Dermis microvascular lymphatic vessel endothelial cell (primary cell): ENCODE measurements around the gene EFS. TPM values are rescaled to one million over a fixed set of nuclear protein-coding genes. Genes with fewer than 3 reads are reported as not detected.

ENCODE experiments used
- DNase-seq, 2 donors: peaks; one replicate each; pipeline versions ENCODE4 v3.0.0 to v3.0.0-alpha.2; 2010; ENCODE audit warnings: low read depth in 2 of 2
- total RNA-seq: library from RNA; depleted of rRNA; stranded (reverse); fragments of >200 nt; gene quantifications from 2 replicates; pipeline ENCODE4 v1.2.1, GENCODE V29; 2014

Gene EFS
- total RNA-seq, 1 donor from 2014 or later: not detected

- peak; percentile 78 to 93 for DNase-seq
Observed at GRCh38 chr14:23306412-23307145, 58.4 kb downstream of the EFS start, which contains the start of gene BCL2L2. Gene BCL2L2 (plus strand): TSS chr14:23306833. CDS start chr14:23307768, 935 bp downstream.

Other genes starting within 250 kb of the EFS start
- not detected in 2 replicates for gene CEBPE, start 245.9 kb downstream of the EFS start, total RNA-seq
- gene SLC7A8, start 181.5 kb downstream of the EFS start, total RNA-seq: 0.13 and 1.0 TPM in 2 replicates
- not detected in 2 replicates for gene RNF212B, start 127.2 kb downstream of the EFS start, total RNA-seq
- gene HOMEZ, start 79.0 kb downstream of the EFS start, total RNA-seq: 3.1 and 4.6 TPM in 2 replicates
- gene PPP1R3E, start 62.3 kb downstream of the EFS start, total RNA-seq: 1.7 and 2.9 TPM in 2 replicates
- gene BCL2L2, start 58.3 kb downstream of the EFS start, total RNA-seq: 10.9 and 16.3 TPM in 2 replicates
- 67.0 and 90.6 TPM in 2 replicates for gene PABPN1, start 43.7 kb downstream of the EFS start, total RNA-seq
- 0.13 and 0.38 TPM in 2 replicates for gene SLC22A17, start 12.3 kb downstream of the EFS start, total RNA-seq
- under 0.01 TPM in 1 of 2 replicates, not detected in the other for gene IL25, start 7.6 kb upstream of the EFS start, total RNA-seq
- gene CMTM5, start 11.9 kb upstream of the EFS start, total RNA-seq: not detected in 2 replicates
- not detected in 2 replicates for gene MYH6, start 43.1 kb upstream of the EFS start, total RNA-seq
- not detected in 2 replicates for gene MYH7, start 70.5 kb upstream of the EFS start, total RNA-seq
- 35.8 and 36.7 TPM in 2 replicates for gene NGDN, start 104.5 kb upstream of the EFS start, total RNA-seq
- 0.13 TPM in 2 replicates for gene ZFHX2, start 186.6 kb upstream of the EFS start, total RNA-seq
- 4.6 and 7.3 TPM in 2 replicates for gene THTPA, start 191.1 kb upstream of the EFS start, total RNA-seq
- 20.4 and 28.6 TPM in 2 replicates for gene AP1G2, start 202.6 kb upstream of the EFS start, total RNA-seq
- under 0.01 and 0.13 TPM in 2 replicates for gene JPH4, start 213.6 kb upstream of the EFS start, total RNA-seq